Left lung (tissue), 10 donors: Measurements from ENCODE around the gene EYA4. TPM values are rescaled to one million over a fixed set of nuclear protein-coding genes. Genes with fewer than 3 reads are reported as not detected.

ENCODE experiments used
- ATAC-seq: fragments of 200-7000 bp; cut with Tn5 transposase; one replicate; pipeline ENCODE4 v1.9.1; 2020; ENCODE audit warnings: moderate library complexity
- DNase-seq, 4 donors: peaks; one replicate each; pipeline ENCODE4 v3.0.0-alpha.2; 2013 to 2020
- H3K27ac ChIP-seq, 2 donors: fragments of 200-600 bp; sonication (generic) in 1 of 2; one replicate each; pipeline versions ENCODE4 v1.5.0 to v1.8.0; 2020 to 2021
- H3K27me3 ChIP-seq, 2 donors: fragments of 200-600 bp; sonication (generic) in 1 of 2; one replicate each; pipeline versions ENCODE4 v1.5.0 to v1.8.0; 2020 to 2021
- H3K36me3 ChIP-seq, 2 donors: fragments of 200-600 bp; sonication (generic) in 1 of 2; one replicate each; pipeline versions ENCODE4 v1.5.0 to v1.8.0; 2020 to 2021
- H3K4me1 ChIP-seq, 2 donors: fragments of 200-600 bp; one replicate each; pipeline ENCODE4 v1.8.0; 2021
- H3K4me3 ChIP-seq, 2 donors: fragments of 200-600 bp; sonication (generic) in 1 of 2; one replicate each; pipeline versions ENCODE4 v1.5.0 to v1.8.0; 2020 to 2021; ENCODE audit warnings: mild to moderate bottlenecking in 1 of 2
- H3K9me3 ChIP-seq, 2 donors: fragments of 200-600 bp; sonication (generic) in 1 of 2; one replicate each; pipeline versions ENCODE4 v1.5.0 to v1.8.0; 2020 to 2021
- intact Hi-C, 2 donors: fragments of 100-400 bp; cut with DNase I; formaldehyde crosslinking; loops; one replicate each; pipeline versions ENCODE4 v1.11.2 to v1.14.2; 2022
- polyA plus RNA-seq, 6 donors: library from polyadenylated mRNA; unstranded; fragments of 120-200 nt; gene quantifications; one replicate each; pipeline ENCODE4 v1.2.1, GENCODE V29; 2013; ENCODE audit not compliant: insufficient read length in 6 of 6
- total RNA-seq, 2 donors: library from RNA; stranded (reverse); fragmentation: NEBNext Ultra II Directional; extraction: Animal tissue kit (Norgen Biotek cat#: 25700); gene quantifications; one replicate each; pipeline ENCODE4 v1.2.1, GENCODE V29; 2021
- TF ChIP-seq, protein P1 (sequence below), 2 donors: fragments of 200-600 bp; sonication (generic) in 1 of 2; IDR thresholded peaks; one replicate each; pipeline versions ENCODE4 v1.5.0 to v1.8.0; 2021; ENCODE audit warnings: antibody characterized with exemption in 2 of 2
- donor health status: DM: no; HTN: yes; CAD: no.
- donor health status: DM: no; HTN: no; CAD: no.

Gene EYA4
- total and polyA plus RNA-seq, 8 donors, result 1.0 to 9.8 (median 8.4) TPM

GRCh38 chr6:133358574-133359150 is 117.5 kb downstream of the EYA4 start:
- H3K4me3 ChIP-seq, result no peak overlapping the region
- no peaks in the 10 kb centered on the region for H3K27me3 ChIP-seq
- TF ChIP-seq, protein P1, sequence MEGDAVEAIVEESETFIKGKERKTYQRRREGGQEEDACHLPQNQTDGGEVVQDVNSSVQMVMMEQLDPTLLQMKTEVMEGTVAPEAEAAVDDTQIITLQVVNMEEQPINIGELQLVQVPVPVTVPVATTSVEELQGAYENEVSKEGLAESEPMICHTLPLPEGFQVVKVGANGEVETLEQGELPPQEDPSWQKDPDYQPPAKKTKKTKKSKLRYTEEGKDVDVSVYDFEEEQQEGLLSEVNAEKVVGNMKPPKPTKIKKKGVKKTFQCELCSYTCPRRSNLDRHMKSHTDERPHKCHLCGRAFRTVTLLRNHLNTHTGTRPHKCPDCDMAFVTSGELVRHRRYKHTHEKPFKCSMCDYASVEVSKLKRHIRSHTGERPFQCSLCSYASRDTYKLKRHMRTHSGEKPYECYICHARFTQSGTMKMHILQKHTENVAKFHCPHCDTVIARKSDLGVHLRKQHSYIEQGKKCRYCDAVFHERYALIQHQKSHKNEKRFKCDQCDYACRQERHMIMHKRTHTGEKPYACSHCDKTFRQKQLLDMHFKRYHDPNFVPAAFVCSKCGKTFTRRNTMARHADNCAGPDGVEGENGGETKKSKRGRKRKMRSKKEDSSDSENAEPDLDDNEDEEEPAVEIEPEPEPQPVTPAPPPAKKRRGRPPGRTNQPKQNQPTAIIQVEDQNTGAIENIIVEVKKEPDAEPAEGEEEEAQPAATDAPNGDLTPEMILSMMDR (IDR thresholded peaks at IDR 0.05), result no peak
- peaks cover 0 to 2% of the 10 kb centered on the region in 2 donors for H3K9me3 ChIP-seq
- intact Hi-C loops, result no loop called here
- no peaks in the 10 kb centered on the region for H3K4me1 ChIP-seq
- DNase-seq (no peak), ATAC-seq (no peak)
- no peak overlapping the region for H3K27ac ChIP-seq
- no peaks in the 10 kb centered on the region for H3K36me3 ChIP-seq

GRCh38 chr6:133359256-133359655 is 118.1 kb downstream of the EYA4 start:
- H3K27ac ChIP-seq, result no peak overlapping the region
- ATAC-seq (no peak), DNase-seq (no peak)
- peaks cover 0 to 2% of the 10 kb centered on the region in 2 donors for H3K9me3 ChIP-seq
- no peak overlapping the region for H3K4me3 ChIP-seq
- H3K36me3 ChIP-seq, result no peaks in the 10 kb centered on the region
- TF ChIP-seq, protein P1 (IDR thresholded peaks at IDR 0.05), result no peak
- no peaks in the 10 kb centered on the region for H3K27me3 ChIP-seq
- intact Hi-C loops, result no loop called here
- no peaks in the 10 kb centered on the region for H3K4me1 ChIP-seq

DNA sequence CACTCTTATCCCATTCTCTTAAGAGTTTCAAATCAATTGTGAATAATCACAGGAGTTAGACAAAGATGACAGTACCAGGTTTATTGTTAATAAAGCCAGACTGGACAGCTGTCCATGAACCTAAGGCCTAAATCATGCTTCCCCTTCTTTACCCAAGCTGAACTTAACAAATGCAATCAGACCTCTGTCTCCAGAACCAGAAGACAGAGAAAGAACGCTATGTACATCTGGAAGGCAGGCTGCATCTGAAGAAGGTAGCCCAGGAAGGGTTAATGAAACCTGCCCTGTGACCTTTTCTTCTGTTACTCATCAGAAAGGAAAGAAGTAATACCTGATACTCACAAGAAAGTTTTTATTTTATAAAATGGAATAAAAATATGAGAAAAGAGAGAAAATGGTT is 118.6 kb downstream of the EYA4 start:
- no peaks in the 10 kb centered on the region for H3K4me1 ChIP-seq
- H3K9me3 ChIP-seq, result peaks cover 0 to 2% of the 10 kb centered on the region in 2 donors
- DNase-seq (no peak), ATAC-seq (no peak)
- no peak overlapping the region for H3K4me3 ChIP-seq
- intact Hi-C loops, result no loop called here
- TF ChIP-seq, protein P1 (IDR thresholded peaks at IDR 0.05), result no peak
- no peaks in the 10 kb centered on the region for H3K27me3 ChIP-seq
- no peak overlapping the region for H3K27ac ChIP-seq
- no peaks in the 10 kb centered on the region for H3K36me3 ChIP-seq

DNA sequence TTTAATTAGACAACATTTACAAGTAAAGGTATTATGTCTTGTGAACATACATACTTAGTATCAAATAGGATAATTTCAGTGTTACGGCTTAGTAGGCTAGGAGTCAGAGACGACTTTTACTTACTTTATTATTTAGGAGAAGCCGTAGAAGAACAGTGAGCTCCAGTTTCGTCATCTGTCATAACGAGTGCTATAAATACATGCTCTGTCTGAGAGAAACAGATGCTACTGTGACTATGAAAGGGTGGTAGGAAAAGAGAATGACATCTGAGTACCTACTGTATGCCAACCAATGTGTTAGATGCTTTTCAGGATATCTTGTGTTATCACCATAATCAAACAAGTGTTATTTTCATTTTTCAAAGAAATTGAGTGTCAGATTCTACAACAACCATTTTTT is 119.0 kb downstream of the EYA4 start:
- no peak for DNase-seq
- Histone ChIP-seq H3K9me3 (peaks cover 0 to 2% of the 10 kb centered on the region in 2 donors), H3K27me3 (no peaks in the 10 kb centered on the region), H3K4me1 (no peaks in the 10 kb centered on the region), H3K4me3 (no peak overlapping the region), H3K27ac (no peak overlapping the region), H3K36me3 (no peaks in the 10 kb centered on the region)
- no peak for ATAC-seq
- intact Hi-C loops, result no loop called here
- TF ChIP-seq, protein P1 (IDR thresholded peaks at IDR 0.05), result no peak

GRCh38 chr6:133362813-133363212 is 121.7 kb downstream of the EYA4 start:
- H3K9me3 ChIP-seq, result peaks cover 0 to 2% of the 10 kb centered on the region in 2 donors
- no peaks in the 10 kb centered on the region for H3K36me3 ChIP-seq
- TF ChIP-seq, protein P1 (IDR thresholded peaks at IDR 0.05), result no peak
- no peak overlapping the region for H3K4me3 ChIP-seq
- intact Hi-C loops, result no loop called here
- no peaks in the 10 kb centered on the region for H3K27me3 ChIP-seq
- no peak overlapping the region for H3K27ac ChIP-seq
- H3K4me1 ChIP-seq, result no peaks in the 10 kb centered on the region
- ATAC-seq (no peak), DNase-seq (no peak)
